Stimulated activated CD4-positive, alpha-beta T cell treated with anti-CD3 and anti-CD28 coated beads, Interleukin-15, amount 100 ng/mL, for 24 hours (primary cell): Measurements from ENCODE around the gene PBX4.

Source experiments
- DNase-seq: peaks from one replicate; pipeline ENCODE4 v3.0.0-alpha.2; 2020

Gene PBX4

DNA sequence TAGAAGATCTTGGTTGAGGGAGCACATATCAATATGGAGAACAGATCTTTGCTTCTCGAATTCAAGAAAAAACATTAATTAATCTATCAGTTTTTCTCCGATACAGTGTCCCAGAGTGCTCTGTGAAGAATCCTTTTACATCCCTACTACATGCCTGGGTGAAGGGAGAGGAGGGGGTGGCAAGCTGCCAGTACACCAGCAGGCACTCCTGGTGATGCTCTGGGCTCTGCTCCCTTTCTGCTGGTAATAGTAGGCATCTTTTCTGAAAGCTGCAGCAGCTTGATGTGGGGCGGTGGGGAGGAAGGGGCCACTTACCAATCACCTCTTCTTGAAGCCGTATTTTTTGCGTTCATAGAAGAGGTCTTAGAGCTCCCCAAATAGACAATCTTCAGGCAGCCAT, 30.7 kb downstream of the PBX4 start:
- no peak for DNase-seq

DNA sequence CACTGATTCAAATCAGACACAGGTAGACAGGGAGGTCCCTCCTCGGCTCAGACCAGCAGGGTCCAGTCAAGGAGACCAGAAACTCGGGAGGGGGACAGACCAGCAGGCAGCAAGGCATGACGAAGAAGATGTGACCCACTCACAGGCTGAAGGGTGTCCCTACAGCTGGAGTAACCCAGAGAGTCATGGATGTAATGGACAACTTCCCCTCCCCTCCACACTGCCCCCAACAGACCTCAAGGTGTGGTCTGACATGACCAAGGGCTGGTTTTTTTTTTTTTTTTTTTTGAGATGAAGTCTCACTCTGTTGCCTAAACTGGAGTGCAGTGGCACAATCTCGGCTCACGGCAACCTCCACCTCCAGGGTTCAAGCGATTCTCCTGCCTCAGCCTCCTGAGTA, 34.1 kb downstream of the PBX4 start:
- DNase-seq, result no peak

DNA sequence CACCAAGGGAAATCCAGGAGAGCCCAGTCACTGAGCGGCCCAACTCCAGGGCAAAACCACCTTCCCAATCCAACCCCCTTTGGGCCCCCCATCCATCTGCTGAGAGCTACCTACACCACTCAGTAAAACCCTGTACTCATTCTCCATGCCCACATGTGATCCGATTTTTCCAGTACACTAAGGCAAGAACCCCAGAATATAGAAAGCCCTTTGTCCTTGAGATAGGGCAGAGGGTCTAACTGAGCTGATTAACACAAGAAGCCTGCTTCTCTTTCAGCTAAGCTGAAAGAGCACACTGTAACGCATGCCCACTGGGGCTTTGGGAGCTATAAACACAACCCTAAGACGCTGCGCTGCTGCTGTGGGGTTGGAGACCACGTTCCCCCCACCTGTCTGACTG, 36.0 kb downstream of the PBX4 start:
- DNase-seq, result no peak

DNA sequence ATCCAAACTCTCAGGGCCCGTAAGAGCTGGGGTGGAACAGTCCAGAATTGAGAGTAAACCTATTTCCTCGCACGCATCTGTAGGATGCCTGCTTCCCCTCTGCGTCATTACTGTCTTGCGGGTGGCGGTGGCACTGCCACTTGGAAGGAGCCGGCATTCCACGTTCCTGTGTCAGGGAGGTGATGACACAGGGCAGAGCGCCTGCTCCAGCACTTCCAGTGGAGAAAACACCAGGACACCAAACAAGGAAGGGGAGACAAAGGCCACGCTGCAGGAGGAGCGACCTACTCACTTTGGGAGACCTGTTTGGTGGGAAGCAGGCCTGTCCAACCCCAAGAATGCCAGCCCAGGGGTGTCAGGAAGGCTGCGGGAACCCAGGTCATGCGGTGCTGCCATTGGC, 37.1 kb downstream of the PBX4 start:
- DNase-seq, result no peak

DNA sequence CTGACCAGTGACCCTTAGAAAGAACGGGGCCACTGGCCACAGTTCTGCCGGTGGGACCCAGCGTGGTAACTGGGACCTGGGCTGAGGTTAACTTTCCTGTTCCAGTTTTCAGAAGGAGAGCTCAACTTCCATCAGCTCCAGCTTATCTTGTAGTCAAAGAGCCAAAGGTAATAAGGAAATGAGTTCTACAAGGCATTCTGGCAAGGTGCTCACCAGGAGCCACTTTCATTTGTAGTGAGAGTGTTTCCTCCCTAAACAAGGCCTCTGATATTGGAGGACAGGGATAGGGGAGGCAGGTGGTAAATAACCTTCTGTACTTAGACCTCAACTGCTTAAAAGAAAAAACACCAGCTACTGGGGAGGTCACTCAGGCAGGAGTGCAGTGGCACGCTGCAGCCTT, 38.1 kb downstream of the PBX4 start:
- DNase-seq, result no peak

DNA sequence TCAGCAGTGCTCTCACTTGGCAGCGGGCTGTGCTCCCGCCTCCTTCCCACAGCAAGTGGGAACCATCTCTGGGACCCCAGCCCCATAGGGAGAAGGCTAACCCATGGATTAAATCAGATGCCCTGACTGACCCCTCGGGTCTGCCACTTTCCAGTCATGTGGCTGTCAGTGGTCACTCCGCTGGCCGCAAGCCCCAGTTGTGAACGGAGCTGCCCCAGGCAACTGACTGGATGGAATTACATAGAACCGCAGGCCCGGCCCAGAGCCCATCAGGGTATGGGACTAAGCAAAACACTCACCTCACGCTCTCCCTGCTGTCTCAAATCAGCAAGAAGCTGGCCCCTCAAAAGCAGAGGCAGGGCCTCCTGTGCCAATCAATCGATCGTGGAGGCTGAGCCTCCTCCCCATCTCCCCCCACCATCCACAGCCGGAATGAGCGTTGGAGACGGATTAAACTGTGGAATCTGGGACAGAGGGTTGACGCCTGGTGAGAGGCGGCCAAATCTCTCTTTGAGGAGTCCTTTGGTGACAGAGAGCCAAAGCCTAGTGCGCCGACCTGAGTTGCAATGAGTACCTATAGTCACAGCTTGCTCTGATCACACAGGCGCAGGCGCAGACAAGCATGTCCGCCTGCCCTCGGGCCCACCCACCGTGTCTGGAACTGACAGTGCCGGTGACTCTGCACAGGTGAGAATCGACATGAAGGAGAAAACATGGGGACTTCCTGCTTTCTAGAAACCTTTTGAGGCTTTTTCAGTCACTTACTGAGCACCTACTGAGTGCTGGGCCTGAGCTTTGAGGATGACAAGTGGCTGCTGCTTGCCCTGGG, 38.7 kb downstream of the PBX4 start:
- DNase-seq, result no peak

DNA sequence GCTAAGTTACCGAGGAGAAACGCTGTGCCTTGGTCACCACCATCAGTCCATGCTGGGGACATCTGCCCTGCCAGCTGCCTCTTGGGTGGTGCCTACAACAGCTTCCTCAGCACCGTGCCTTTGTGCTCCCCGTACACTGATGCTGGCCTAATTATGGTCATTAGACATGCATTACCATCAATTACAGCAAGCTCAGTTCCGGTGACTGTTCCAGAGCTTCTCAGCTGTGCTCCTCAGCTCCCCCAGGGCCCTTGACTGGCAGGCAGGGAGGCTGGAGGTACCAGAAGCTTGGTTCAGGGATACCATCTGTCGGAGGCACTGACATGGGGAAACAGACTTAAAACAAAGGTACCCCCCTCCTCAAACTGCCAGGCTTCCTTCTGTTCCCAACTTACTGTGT, 40.2 kb downstream of the PBX4 start:
- DNase-seq, result no peak

DNA sequence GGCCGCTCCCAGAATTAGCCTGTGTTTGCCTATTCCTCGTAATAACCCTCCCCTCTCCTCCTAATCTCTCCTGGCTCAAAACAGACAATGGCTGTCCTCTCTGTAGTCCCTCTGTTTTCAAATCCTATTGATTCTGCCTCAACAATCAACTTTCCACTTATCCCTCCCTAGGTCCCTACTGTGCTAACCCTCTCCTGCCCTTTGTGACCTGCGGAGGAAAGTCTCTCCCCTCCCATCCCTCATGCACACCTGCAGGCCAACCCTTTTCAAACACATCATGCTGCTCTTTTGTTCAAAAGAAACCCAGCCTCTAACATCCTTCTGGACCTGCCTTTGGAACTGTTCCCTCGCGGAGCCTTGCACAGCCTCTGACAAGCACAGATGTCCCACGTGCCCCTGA, 43.1 kb downstream of the PBX4 start:
- DNase-seq, result no peak

DNA sequence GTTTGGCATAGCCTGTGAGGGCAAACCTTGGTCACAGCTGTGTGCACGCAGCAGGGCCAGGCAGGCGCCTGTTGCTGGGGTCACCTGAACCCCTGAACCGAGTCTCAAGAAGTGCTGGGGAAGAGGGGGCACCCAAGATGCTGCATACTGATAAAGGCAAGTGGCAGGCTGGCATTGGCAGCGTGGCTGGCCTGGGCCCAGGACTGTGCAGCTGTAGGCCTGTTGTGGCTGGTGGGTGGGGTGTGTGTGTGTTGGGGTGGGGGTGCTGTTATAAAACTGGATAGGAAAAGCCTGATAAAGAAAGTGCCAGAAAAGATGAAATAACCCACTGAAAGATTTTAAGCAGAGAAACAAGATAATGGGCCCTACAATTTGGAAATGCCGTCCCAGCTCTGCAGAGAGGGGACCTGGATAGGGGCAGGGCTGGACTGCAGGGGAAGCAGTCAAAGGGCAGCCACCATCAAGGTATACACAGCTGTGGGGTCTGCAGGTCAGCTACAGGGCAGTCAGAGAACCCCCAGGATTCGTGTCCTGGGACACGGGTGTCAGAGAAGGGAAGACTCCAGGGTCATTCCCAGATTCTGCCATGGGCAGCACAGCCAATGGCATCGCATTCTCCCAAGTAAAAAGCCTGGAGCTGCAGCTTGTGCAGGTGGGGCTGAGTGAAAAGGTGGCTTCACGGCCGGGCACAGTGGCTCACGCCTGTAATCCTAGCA, 47.3 kb downstream of the PBX4 start:
- no peak for DNase-seq

DNA sequence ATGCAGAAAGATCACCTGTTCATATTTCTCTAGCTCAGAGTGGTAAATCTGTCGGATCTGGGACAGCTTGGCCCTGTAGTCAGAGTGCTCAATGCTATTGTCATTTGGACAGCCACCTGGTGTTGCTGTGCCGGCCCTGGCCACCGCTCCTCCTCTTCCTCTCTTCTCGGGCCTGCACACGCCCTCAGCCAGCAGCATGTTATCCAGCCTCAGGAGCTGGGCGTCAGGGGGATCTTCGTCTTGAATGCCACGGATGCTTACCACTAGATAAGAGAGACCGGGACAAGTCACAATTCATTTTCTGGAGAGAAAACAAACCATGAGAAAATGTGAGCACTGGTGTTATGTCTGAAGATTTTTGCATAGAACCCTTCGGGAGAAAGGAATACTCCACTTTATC, 47.9 kb downstream of the PBX4 start:
- no peak for DNase-seq

DNA sequence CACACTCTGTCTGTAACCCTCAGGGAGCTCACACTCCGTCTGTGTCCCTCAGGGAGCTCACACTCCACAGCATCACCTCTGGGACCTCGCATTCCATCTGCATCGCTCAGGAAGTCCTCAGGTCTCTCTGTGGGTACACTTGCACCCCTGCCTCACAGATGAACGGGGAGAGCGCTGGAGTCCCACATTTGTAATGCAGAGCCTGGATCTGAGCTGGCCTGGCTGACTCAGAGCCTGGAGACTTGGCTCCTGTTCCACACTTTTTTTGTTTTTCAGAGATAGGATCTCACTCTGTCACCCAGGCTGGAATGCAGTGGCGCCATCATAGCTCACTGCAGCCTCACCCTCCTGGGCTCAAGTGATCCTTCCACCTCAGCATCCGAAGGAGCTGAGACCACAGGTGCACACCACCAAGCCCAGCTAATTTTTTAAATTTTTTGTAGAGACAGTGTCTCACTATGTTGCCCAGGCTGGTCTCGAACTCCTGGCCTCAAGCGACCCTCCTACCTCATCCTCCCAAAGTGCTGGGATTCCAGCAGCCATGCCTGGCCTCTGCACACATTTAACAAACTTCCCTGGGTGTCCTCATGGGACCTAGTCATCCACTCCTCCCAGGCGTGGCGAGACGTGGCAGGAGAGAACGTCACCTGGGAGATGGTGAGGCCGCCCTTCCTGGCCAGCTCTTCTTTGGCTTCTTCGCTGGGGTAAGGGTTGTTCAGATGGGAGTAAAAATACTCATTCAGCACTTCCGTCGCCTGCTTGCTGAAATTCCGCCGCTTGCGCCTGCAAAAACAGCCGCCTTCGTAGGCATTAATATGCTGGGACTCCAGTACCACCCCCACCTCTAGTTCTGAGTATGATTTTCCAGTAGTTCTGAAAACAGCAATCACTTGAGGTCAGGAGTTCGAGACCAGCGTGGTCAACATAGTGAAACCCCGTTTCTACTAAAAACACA, 49.4 kb downstream of the PBX4 start:
- peak; percentile 31 for DNase-seq

DNA sequence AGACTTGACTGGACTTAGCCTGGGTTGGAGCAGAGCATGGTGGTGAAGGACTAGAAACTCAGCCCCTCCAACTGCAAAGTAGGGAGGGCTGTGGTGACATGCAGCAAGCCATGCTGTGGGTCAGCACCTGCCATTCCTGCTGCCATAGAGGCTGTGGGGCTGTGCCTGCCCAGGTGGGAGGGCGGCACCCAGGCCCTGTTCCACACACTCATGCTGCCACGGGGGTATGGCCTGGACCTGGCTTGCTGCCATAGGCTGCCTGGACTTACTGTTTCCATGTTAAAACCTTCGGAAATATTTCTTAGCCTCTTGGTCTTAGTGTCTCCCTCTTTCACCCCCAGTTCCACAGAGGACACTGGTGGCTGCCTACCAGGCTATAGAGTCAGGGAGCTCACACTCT, 51.1 kb downstream of the PBX4 start:
- no peak for DNase-seq

DNA sequence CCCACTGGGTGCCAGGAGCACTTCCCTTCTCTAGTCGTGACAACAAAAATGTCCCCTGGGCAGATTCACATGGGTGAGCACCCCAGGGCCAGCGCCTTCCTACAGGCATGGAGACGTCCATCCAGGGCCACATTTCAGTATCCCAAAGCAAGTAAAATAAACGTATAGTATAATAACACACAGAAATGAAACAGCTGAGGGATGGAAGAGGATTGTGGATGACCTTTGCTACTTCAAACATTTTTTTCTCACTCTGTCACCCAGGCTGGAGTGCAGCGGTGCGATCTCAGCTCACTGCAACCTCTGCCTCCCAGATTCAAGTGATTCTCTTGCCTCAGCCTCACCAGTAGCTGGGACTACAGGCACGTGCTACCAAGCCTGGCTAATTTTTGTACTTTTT, 52.2 kb downstream of the PBX4 start:
- no peak for DNase-seq

DNA sequence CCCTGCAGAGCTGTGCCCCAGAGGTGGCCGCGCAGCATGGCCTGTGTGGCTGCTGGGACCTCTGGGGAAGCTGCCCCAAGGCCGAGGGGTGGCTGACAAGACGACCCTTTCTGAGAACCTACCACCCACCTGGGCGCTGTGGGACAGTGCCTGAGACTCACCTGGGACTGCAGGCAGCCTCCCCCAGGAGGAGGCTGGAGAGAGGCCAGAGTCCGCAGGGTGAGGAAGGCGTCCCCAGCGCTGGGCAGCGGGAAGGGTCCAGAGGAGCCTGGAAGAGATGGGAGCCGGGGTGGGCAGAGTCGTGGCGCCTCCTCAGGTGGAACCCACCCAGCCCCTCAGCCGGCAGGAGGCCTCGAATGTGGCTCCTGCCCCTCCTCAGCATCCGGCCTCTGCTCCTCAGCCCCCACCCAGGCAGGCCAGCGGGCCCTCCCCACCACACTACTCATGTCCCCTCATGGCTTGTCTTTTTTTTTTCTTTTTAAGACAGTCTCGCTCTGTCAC, 55.1 kb downstream of the PBX4 start:
- no peak for DNase-seq

DNA sequence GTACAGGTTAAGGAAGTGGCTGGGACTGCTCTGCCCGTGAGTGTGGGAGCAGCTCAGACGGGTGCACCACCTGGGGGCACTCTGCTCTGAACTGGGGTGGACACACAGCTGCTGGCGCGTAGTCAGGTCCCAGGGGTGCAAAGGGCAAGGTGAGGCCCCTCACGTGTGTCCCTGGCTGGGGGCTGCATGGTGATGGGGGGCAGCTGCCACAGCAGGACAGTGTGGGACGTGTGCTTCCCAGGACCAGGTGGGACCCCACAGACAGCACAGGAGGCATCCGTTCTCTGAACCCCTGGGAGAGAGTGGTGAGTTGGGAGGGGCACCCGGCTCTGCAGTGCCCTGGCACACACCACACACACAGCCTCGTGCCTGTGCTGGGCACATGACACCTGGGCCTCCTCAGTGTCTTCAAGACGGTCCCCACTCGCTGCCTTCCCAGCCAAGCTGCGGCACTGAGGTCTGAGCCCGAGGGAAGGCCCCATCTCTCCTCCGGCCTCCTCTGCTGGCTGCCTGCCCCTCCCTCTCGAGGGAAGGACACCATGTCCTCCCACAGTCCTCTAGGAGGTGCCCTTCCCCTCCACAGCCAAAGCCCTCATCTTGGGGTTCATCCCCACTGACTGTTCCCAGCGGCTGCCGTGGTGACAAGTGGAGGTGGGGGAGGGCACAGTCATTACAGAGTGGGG, 55.7 kb downstream of the PBX4 start:
- DNase-seq, result peak; percentile 43

DNA sequence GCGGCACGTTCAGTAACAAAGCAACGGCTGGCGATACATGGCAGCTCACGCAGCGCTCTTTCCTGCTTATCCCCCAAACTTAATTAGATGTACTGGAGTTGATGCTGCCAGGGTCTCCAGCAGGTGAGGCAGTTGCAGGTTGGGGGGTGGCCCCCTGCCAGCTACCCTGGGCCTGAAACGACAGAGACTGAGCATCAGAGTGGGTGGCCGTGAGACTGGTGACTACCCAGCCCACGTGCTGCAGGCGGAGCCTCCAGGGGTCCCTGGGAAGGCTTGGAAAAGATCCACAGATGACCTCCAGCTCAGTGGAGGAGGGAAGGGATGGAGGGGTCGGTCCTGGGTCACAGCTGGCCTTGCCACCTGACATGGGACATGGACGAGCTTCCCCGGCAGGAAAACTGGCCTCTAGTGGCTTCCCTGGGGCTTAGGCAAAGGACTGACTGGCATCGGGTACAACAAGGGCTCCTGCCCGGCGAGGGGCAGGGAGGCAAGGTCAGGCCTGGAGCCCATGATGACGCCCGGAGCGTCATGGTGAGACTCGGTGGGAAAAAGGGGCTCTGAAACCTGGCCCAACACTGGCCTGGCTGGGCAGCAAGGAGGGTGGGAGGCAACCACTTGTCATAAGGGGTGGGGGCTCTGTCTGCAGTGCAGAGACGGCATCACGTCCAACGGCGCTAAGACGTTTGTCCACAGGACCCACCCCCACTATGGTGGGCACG, 56.4 kb downstream of the PBX4 start:
- DNase-seq, result no peak

DNA sequence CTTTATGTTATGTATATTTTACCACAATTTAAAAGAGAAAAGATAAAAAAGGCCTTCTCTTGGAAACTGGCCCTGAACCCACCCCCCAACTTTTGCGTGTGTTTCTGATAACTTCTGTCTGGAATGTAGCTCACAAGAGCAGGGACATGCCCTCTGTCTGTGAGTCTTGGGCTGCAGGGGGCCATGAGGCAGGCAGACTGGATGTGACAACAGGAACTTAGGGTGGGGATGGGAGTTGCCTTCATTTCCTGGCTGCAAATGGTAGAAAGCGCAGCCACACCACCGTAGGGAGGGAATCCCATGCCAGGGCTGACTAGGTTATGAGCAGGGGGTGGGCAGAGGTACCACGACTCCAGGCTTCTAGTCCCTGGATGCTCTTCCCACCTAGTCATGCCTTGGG, 58.6 kb downstream of the PBX4 start:
- no peak for DNase-seq

DNA sequence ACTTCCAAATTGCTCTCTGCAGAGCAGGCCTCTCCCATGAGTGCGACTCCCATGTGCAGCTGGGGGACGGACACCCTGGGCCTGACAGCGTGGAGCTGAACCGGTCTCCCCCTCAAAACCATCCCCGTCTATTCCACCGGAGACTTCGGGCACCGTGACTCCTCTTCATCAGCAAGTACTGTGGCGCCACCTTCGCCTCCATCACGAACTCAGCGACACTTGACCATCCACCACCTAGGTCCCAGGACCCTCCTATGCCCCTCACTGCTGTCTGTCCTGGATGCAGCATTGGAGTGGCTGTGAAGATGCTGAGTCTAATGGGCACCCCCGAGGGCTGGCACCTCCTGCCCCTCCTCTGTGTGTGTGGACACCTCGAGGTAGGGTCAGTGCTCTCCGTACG, 59.9 kb downstream of the PBX4 start:
- DNase-seq, result no peak

DNA sequence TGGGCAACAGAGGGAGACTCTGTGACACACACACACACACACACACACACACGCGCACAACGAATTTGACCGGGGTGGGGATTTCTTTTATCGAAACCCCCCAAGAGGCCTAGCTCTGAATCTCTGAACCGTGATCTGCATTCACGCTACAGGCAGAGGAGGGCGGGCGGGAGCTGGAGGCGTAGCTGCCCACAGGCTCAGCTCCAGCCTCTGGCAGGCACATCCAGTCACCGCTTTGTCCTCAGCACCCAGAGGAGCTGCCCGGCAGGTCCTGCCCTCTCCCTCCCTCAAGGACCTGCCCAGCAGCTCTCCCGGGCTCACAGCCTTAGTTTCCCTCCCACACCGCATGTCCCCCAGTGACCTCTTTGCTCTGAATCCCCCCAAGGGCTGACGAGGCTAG, 60.4 kb downstream of the PBX4 start:
- DNase-seq, result no peak

DNA sequence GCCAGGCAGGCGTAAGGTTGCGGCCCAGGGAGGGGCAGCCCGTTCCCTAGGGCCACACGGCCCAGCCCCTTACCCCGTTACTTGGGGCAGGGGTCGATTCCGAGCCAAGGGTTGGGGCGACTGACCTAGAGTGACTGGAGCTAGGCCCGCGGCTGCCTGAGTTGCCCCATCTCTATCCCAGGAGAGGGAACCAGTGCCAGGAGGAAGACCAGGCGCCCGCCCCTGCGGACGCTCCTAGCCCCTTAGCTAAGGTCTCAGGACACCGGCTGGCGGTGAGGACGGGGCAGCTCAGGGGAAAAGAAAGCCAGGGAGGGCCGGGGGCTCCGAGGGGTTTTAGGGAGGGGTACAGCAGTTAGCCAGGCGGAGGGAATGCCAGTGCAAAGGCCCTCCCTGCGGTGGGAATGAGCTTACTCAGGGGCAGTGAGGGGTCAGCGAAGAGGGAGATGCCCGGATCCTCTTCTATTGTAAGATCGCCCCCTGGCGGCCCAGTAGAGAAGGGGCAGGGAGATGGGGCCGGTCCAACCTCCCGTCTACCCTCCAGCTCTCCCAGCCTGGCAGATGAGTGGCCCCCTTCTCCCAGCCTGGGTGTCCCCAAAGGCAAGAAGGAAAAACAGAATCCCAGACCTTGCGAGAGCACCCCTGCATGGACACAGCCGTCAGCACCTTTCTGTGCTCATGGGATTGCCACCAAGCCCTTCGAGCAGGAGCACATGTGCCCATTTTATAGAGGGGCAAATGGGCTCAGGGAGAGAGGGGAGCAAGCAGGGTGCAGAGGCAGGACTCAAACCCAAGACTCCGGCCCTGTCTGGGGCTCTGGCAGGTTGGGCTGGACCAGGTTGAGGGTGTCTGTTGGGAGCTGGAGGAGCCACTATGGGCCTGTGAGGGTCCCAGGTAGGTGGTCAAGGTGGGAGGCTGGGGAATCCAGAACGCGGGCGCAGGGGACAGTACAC, 64.1 kb downstream of the PBX4 start:
- DNase-seq, result peak; percentile 76

DNA sequence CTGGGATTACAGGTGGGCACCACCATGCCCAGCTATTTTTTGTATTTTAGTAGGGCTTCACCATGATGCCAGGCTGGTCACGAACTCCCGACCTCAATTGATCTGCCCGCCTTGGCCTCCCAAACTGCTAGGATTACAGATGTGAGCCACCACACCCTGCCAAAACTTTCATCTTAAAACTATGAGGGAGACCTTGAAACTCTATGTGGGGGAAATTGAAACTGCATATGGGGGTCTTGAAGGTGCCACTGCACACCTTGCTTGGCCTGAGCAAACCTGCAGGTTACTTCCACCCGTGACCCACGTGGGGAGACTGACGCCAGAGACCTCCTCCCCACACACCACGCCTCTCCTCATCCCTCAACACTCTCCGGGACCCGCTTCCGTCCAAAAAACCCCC, 64.8 kb downstream of the PBX4 start:
- no peak for DNase-seq
